ENCODE measurements around the gene PRR16. TPM values are rescaled to one million over a fixed set of nuclear protein-coding genes. Genes with fewer than 3 reads are reported as not detected.
"Not testable (repeated sequence)": the region's sequence is repeated elsewhere in the genome, so short reads cannot be mapped to it uniquely, and the experiment has no call there.

Gene PRR16
- total and polyA plus RNA-seq, 2 donors = 0.05 to 0.66 TPM

- H3K4me1 ChIP-seq (ENCODE audit: control insufficient read depth in 2 of 2, insufficient read depth in 2 of 2, low read length in 2 of 2); DNase-seq (ENCODE audit: low read depth in 6 of 9, low spot score in 9 of 9); H3K4me3 ChIP-seq (ENCODE audit: low read length in 2 of 2); H3K36me3 ChIP-seq (ENCODE audit: control insufficient read depth in 2 of 2, insufficient read depth in 2 of 2, low read length in 1 of 2); H3K9me3 ChIP-seq (ENCODE audit: control insufficient read depth in 2 of 2, insufficient read depth in 1 of 2, low read length in 1 of 2); H3K27me3 ChIP-seq (ENCODE audit: control insufficient read depth in 2 of 2, insufficient read depth in 1 of 2, low read length in 1 of 2); H3K27ac ChIP-seq (ENCODE audit: low read depth in 1 of 2, low read length in 1 of 2): not testable (repeated sequence)
- WGBS = 81% methylated on average over 10 of the region's 13 CpGs
These were observed 233.7 kb downstream of the PRR16 start for GRCh38 chr5:120697670-120698327.

DNA sequence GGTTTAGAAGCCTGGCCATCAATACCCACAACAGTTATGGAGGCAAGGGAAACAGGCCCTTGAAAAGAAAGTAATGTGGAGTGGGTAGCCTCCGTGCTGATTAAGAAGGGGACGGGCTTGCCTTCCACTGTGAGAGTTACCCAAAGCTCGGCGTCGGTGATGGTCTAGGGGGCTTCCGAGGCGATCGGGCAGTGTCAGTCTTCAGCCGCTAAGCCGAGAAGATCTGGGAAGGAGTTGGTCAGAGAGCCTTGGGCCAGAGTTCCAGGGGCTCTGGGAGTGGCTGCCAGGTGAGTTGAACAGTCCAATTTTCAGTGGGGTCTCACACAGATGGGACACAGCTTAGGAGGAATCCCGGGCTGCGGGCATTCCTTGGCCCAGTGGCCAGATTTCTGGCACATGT, 236.6 kb downstream of the PRR16 start:
- not testable (repeated sequence) for H3K27ac ChIP-seq (ENCODE audit: low read depth in 1 of 2, low read length in 1 of 2); H3K36me3 ChIP-seq (ENCODE audit: control insufficient read depth in 2 of 2, insufficient read depth in 2 of 2, low read length in 1 of 2); H3K27me3 ChIP-seq (ENCODE audit: control insufficient read depth in 2 of 2, insufficient read depth in 1 of 2, low read length in 1 of 2); H3K4me3 ChIP-seq (ENCODE audit: low read length in 2 of 2); DNase-seq (ENCODE audit: low read depth in 6 of 9, low spot score in 9 of 9); H3K4me1 ChIP-seq (ENCODE audit: control insufficient read depth in 2 of 2, insufficient read depth in 2 of 2, low read length in 2 of 2); H3K9me3 ChIP-seq (ENCODE audit: control insufficient read depth in 2 of 2, insufficient read depth in 1 of 2, low read length in 1 of 2)
- WGBS = 95% methylated on average over 12 of the region's 12 CpGs

GRCh38 chr5:120702817-120703538, 238.9 kb downstream of the PRR16 start:
- not testable (repeated sequence) for H3K4me3 ChIP-seq (ENCODE audit: low read length in 2 of 2); DNase-seq (ENCODE audit: low read depth in 6 of 9, low spot score in 9 of 9); H3K36me3 ChIP-seq (ENCODE audit: control insufficient read depth in 2 of 2, insufficient read depth in 2 of 2, low read length in 1 of 2); H3K4me1 ChIP-seq (ENCODE audit: control insufficient read depth in 2 of 2, insufficient read depth in 2 of 2, low read length in 2 of 2); H3K9me3 ChIP-seq (ENCODE audit: control insufficient read depth in 2 of 2, insufficient read depth in 1 of 2, low read length in 1 of 2); H3K27me3 ChIP-seq (ENCODE audit: control insufficient read depth in 2 of 2, insufficient read depth in 1 of 2, low read length in 1 of 2); H3K27ac ChIP-seq (ENCODE audit: low read depth in 1 of 2, low read length in 1 of 2)
- 61% methylated on average over 16 of the region's 16 CpGs for WGBS

- H3K4me1 ChIP-seq (ENCODE audit: control insufficient read depth in 2 of 2, insufficient read depth in 2 of 2, low read length in 2 of 2) = no peaks in the 10 kb centered on the region
- H3K27ac ChIP-seq (ENCODE audit: low read depth in 1 of 2, low read length in 1 of 2) = no peak overlapping the region
- no peak overlapping the region for H3K4me3 ChIP-seq (ENCODE audit: low read length in 2 of 2)
- H3K9me3 ChIP-seq (ENCODE audit: control insufficient read depth in 2 of 2, insufficient read depth in 1 of 2, low read length in 1 of 2) = no peaks in the 10 kb centered on the region
- H3K27me3 ChIP-seq (ENCODE audit: control insufficient read depth in 2 of 2, insufficient read depth in 1 of 2, low read length in 1 of 2) = peaks cover 0 to 7% of the 10 kb centered on the region in 2 donors
- 78% methylated on average over 1 of the region's 1 CpG for WGBS
- H3K36me3 ChIP-seq (ENCODE audit: control insufficient read depth in 2 of 2, insufficient read depth in 2 of 2, low read length in 1 of 2) = no peaks in the 10 kb centered on the region
- no peak for DNase-seq (ENCODE audit: low read depth in 6 of 9, low spot score in 9 of 9)
These were observed 240.0 kb downstream of the PRR16 start for GRCh38 chr5:120703918-120704587.

GRCh38 chr5:120706877-120707276, 242.8 kb downstream of the PRR16 start:
- H3K9me3 ChIP-seq (ENCODE audit: control insufficient read depth in 2 of 2, insufficient read depth in 1 of 2, low read length in 1 of 2) = no peaks in the 10 kb centered on the region
- H3K36me3 ChIP-seq (ENCODE audit: control insufficient read depth in 2 of 2, insufficient read depth in 2 of 2, low read length in 1 of 2) = no peaks in the 10 kb centered on the region
- no peak overlapping the region for H3K27ac ChIP-seq (ENCODE audit: low read depth in 1 of 2, low read length in 1 of 2)
- peaks cover 0 to 7% of the 10 kb centered on the region in 2 donors for H3K27me3 ChIP-seq (ENCODE audit: control insufficient read depth in 2 of 2, insufficient read depth in 1 of 2, low read length in 1 of 2)
- no peak overlapping the region for H3K4me3 ChIP-seq (ENCODE audit: low read length in 2 of 2)
- no peaks in the 10 kb centered on the region for H3K4me1 ChIP-seq (ENCODE audit: control insufficient read depth in 2 of 2, insufficient read depth in 2 of 2, low read length in 2 of 2)
- DNase-seq (ENCODE audit: low read depth in 6 of 9, low spot score in 9 of 9) = no peak

DNA sequence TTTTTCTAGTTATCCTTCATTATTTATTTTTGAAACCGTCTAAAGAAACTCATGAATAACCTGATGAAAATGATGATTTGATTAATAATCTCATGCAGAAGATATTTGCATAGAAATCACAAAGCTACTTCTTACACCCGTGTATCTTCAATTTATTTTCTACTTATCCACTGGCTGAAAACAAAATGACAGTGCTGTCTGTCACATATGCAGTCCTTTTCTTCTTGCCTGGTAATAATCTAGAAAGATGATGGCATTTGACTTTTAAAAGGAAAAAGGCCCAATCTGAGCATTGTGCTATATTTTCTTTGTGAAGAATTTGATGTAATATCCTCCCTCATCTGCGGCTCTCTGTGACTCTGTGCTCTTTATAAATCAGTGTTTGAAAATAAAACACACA, 253.3 kb downstream of the PRR16 start:
- H3K27ac ChIP-seq (ENCODE audit: low read depth in 1 of 2, low read length in 1 of 2) = no peak overlapping the region
- H3K9me3 ChIP-seq (ENCODE audit: control insufficient read depth in 2 of 2, insufficient read depth in 1 of 2, low read length in 1 of 2) = no peaks in the 10 kb centered on the region
- no peak overlapping the region for H3K4me3 ChIP-seq (ENCODE audit: low read length in 2 of 2)
- H3K27me3 ChIP-seq (ENCODE audit: control insufficient read depth in 2 of 2, insufficient read depth in 1 of 2, low read length in 1 of 2) = no peaks in the 10 kb centered on the region
- H3K36me3 ChIP-seq (ENCODE audit: control insufficient read depth in 2 of 2, insufficient read depth in 2 of 2, low read length in 1 of 2) = no peaks in the 10 kb centered on the region
- 93% methylated on average over 3 of the region's 3 CpGs for WGBS
- H3K4me1 ChIP-seq (ENCODE audit: control insufficient read depth in 2 of 2, insufficient read depth in 2 of 2, low read length in 2 of 2) = no peaks in the 10 kb centered on the region
- DNase-seq (ENCODE audit: low read depth in 6 of 9, low spot score in 9 of 9) = no peak

GRCh38 chr5:120730214-120730613, 266.1 kb downstream of the PRR16 start:
- Histone ChIP-seq H3K27me3 (ENCODE audit: control insufficient read depth in 2 of 2, insufficient read depth in 1 of 2, low read length in 1 of 2) (no peaks in the 10 kb centered on the region), H3K36me3 (ENCODE audit: control insufficient read depth in 2 of 2, insufficient read depth in 2 of 2, low read length in 1 of 2) (no peaks in the 10 kb centered on the region), H3K4me1 (ENCODE audit: control insufficient read depth in 2 of 2, insufficient read depth in 2 of 2, low read length in 2 of 2) (no peaks in the 10 kb centered on the region), H3K4me3 (ENCODE audit: low read length in 2 of 2) (no peak overlapping the region), H3K27ac (ENCODE audit: low read depth in 1 of 2, low read length in 1 of 2) (no peak overlapping the region), H3K9me3 (ENCODE audit: control insufficient read depth in 2 of 2, insufficient read depth in 1 of 2, low read length in 1 of 2) (no peaks in the 10 kb centered on the region)
- no peak for DNase-seq (ENCODE audit: low read depth in 6 of 9, low spot score in 9 of 9)

DNA sequence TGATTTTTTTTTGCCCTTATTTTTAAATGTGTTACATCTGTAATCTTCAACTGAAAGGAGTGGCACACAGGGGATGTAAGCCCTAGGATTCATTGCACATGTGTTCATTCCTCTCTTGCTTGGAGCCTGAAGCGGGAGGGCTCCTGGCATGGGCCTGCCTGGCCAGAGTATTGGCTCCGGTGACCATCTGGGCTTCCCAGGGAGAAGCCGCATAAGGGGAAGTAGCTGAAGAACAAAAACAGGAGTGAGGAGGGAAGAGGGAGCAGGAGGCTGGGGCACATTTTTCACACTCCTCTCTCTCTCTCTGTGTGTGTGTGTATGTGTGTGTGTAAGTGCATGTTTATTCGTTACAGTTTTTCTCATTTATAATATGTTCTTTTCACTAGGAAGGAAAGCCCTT, 269.9 kb downstream of the PRR16 start:
- H3K4me3 ChIP-seq (ENCODE audit: low read length in 2 of 2) = no peak overlapping the region
- H3K36me3 ChIP-seq (ENCODE audit: control insufficient read depth in 2 of 2, insufficient read depth in 2 of 2, low read length in 1 of 2) = no peaks in the 10 kb centered on the region
- H3K27me3 ChIP-seq (ENCODE audit: control insufficient read depth in 2 of 2, insufficient read depth in 1 of 2, low read length in 1 of 2) = no peaks in the 10 kb centered on the region
- no peaks in the 10 kb centered on the region for H3K4me1 ChIP-seq (ENCODE audit: control insufficient read depth in 2 of 2, insufficient read depth in 2 of 2, low read length in 2 of 2)
- no peaks in the 10 kb centered on the region for H3K9me3 ChIP-seq (ENCODE audit: control insufficient read depth in 2 of 2, insufficient read depth in 1 of 2, low read length in 1 of 2)
- WGBS = 74% methylated on average over 4 of the region's 4 CpGs
- H3K27ac ChIP-seq (ENCODE audit: low read depth in 1 of 2, low read length in 1 of 2) = no peak overlapping the region
- DNase-seq (ENCODE audit: low read depth in 6 of 9, low spot score in 9 of 9) = no peak

GRCh38 chr5:120735076-120735475, 271.0 kb downstream of the PRR16 start:
- Histone ChIP-seq H3K9me3 (ENCODE audit: control insufficient read depth in 2 of 2, insufficient read depth in 1 of 2, low read length in 1 of 2) (no peaks in the 10 kb centered on the region), H3K27ac (ENCODE audit: low read depth in 1 of 2, low read length in 1 of 2) (no peak overlapping the region), H3K27me3 (ENCODE audit: control insufficient read depth in 2 of 2, insufficient read depth in 1 of 2, low read length in 1 of 2) (no peaks in the 10 kb centered on the region), H3K4me3 (ENCODE audit: low read length in 2 of 2) (no peak overlapping the region), H3K4me1 (ENCODE audit: control insufficient read depth in 2 of 2, insufficient read depth in 2 of 2, low read length in 2 of 2) (no peaks in the 10 kb centered on the region), H3K36me3 (ENCODE audit: control insufficient read depth in 2 of 2, insufficient read depth in 2 of 2, low read length in 1 of 2) (no peaks in the 10 kb centered on the region)
- DNase-seq (ENCODE audit: low read depth in 6 of 9, low spot score in 9 of 9) = no peak
- WGBS = 95% methylated on average over 2 of the region's 2 CpGs
